ENCODE measurements around the gene CKS2.

The CKS2 gene

GRCh38 chr9:89354471-89354870, 43.5 kb downstream of the CKS2 start:
- TF ChIP-seq TEAD4 (IDR thresholded peaks at IDR 0.05) (no peak), TCF12 (IDR thresholded peaks at IDR 0.05; ENCODE audit: low read depth) (no peak), REST (IDR thresholded peaks at IDR 0.05; ENCODE audit: low read depth) (no peak), ZBTB7A (IDR thresholded peaks at IDR 0.05; ENCODE audit: low read depth) (no peak), CEBPB (IDR thresholded peaks at IDR 0.05) (no peak), TAF1 (IDR thresholded peaks at IDR 0.05; ENCODE audit: low read depth) (no peak), EP300 (IDR thresholded peaks at IDR 0.05; ENCODE audit: borderline replicate concordance) (no peak), FOXM1 (IDR thresholded peaks at IDR 0.05; ENCODE audit: borderline replicate concordance, low read depth) (no peak), USF1 (IDR thresholded peaks at IDR 0.05) (no peak), EGR1 (IDR thresholded peaks at IDR 0.05) (no peak), MAX (IDR thresholded peaks at IDR 0.05) (no peak), RAD21 (IDR thresholded peaks at IDR 0.05; ENCODE audit: low read depth) (no peak), CREB1 (IDR thresholded peaks at IDR 0.05; ENCODE audit: low read depth) (no peak), YY1 (IDR thresholded peaks at IDR 0.05; ENCODE audit: low read depth) (no peak)

GRCh38 chr9:89356782-89357181, 45.8 kb downstream of the CKS2 start:
- TF ChIP-seq EGR1 (IDR thresholded peaks at IDR 0.05), result no peak
- no peak for TF ChIP-seq FOXM1 (IDR thresholded peaks at IDR 0.05; ENCODE audit: borderline replicate concordance, low read depth)
- TF ChIP-seq CEBPB (IDR thresholded peaks at IDR 0.05), result no peak
- TF ChIP-seq TAF1 (IDR thresholded peaks at IDR 0.05; ENCODE audit: low read depth), result no peak
- TF ChIP-seq RAD21 (IDR thresholded peaks at IDR 0.05; ENCODE audit: low read depth), result no peak
- no peak for TF ChIP-seq USF1 (IDR thresholded peaks at IDR 0.05)
- TF ChIP-seq MAX (IDR thresholded peaks at IDR 0.05), result no peak
- TF ChIP-seq CREB1 (IDR thresholded peaks at IDR 0.05; ENCODE audit: low read depth), result no peak
- no peak for TF ChIP-seq ZBTB7A (IDR thresholded peaks at IDR 0.05; ENCODE audit: low read depth)
- TF ChIP-seq TEAD4 (IDR thresholded peaks at IDR 0.05), result no peak
- no peak for TF ChIP-seq TCF12 (IDR thresholded peaks at IDR 0.05; ENCODE audit: low read depth)

- TF ChIP-seq TEAD4 (IDR thresholded peaks at IDR 0.05) (no peak), MAX (IDR thresholded peaks at IDR 0.05) (no peak), NFIC (IDR thresholded peaks at IDR 0.05) (no peak), TCF12 (IDR thresholded peaks at IDR 0.05; ENCODE audit: low read depth) (no peak), CEBPB (IDR thresholded peaks at IDR 0.05) (no peak), CREB1 (IDR thresholded peaks at IDR 0.05; ENCODE audit: low read depth) (no peak), TAF1 (IDR thresholded peaks at IDR 0.05; ENCODE audit: low read depth) (no peak), REST (IDR thresholded peaks at IDR 0.05; ENCODE audit: low read depth) (no peak), RAD21 (IDR thresholded peaks at IDR 0.05; ENCODE audit: low read depth) (no peak), YY1 (IDR thresholded peaks at IDR 0.05; ENCODE audit: low read depth) (no peak), FOXM1 (IDR thresholded peaks at IDR 0.05; ENCODE audit: borderline replicate concordance, low read depth) (no peak), ZBTB7A (IDR thresholded peaks at IDR 0.05; ENCODE audit: low read depth) (no peak), EGR1 (IDR thresholded peaks at IDR 0.05) (no peak)
These were observed 46.6 kb downstream of the CKS2 start for GRCh38 chr9:89357331-89358197.

- TF ChIP-seq TCF12 (IDR thresholded peaks at IDR 0.05; ENCODE audit: low read depth) (no peak), TAF1 (IDR thresholded peaks at IDR 0.05; ENCODE audit: low read depth) (no peak), NFIC (IDR thresholded peaks at IDR 0.05) (no peak), CEBPB (IDR thresholded peaks at IDR 0.05) (no peak), REST (IDR thresholded peaks at IDR 0.05; ENCODE audit: low read depth) (no peak), YY1 (IDR thresholded peaks at IDR 0.05; ENCODE audit: low read depth) (no peak)
These were observed 47.5 kb downstream of the CKS2 start for GRCh38 chr9:89358376-89358916.
